Fibroblast of skin of right biceps (primary cell): ENCODE results near the gene TRAPPC5.

Experiments used
- DNase-seq: peaks from one replicate; pipeline ENCODE4 v3.0.0-alpha.2; 2013

TRAPPC5 gene

DNA sequence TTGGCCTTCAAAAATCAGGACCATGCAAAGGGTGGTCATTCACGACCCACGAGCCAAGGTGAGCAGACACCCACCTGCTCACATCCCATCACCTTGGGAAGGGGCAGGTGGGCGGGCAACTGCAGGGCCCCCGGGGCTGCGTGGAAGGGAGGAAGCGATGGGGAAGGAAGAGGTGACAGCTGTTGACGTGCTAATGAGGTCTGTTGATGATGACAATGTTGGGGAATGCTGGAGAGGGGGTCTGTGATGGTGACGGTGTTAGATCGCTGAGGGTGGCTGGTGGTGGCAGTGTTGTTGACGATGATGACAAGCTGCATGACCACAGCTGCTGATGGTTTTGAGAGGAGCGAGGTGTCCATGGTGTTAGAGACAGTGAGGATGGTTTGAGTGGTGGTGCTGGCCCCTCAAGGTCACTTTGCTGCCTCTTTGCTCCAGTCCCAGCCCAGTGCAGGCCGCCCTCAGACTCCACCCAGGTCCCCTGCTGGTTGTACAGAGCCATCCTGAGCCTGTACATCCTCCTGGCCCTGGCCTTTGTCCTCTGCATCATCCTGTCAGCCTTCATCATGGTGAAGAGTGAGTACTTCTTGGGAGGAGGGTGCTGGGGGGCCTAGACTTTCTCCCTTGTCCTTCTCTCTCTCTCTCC is 2.8 kb upstream of the TRAPPC5 start:
- no peak for DNase-seq

DNA sequence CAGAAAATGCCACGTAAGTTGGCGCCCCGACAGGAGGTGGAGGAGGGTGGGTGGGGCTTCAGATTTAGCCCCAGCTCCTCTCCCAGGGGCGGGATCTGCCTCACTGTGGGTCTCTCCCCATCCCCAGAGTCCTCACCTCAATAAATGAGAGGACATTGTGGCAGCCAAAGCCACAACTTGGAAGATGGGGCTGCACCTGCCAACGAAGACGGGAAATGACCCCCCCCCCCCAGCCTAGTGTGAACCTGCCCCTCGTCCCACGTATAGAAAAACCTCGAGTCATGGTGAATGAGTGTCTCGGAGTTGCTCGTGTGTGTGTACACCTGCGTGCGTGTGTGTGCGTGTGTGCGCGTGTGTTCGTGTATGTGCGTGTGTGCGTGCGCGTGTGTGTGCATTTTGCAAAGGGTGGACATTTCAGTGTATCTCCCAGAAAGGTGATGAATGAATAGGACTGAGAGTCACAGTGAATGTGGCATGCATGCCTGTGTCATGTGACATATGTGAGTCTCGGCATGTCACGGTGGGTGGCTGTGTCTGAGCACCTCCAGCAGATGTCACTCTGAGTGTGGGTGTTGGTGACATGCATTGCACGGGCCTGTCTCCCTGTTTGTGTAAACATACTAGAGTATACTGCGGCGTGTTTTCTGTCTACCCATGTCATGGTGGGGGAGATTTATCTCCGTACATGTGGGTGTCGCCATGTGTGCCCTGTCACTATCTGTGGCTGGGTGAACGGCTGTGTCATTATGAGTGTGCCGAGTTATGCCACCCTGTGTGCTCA is 1.5 kb upstream of the TRAPPC5 start:
- DNase-seq: no peak

DNA sequence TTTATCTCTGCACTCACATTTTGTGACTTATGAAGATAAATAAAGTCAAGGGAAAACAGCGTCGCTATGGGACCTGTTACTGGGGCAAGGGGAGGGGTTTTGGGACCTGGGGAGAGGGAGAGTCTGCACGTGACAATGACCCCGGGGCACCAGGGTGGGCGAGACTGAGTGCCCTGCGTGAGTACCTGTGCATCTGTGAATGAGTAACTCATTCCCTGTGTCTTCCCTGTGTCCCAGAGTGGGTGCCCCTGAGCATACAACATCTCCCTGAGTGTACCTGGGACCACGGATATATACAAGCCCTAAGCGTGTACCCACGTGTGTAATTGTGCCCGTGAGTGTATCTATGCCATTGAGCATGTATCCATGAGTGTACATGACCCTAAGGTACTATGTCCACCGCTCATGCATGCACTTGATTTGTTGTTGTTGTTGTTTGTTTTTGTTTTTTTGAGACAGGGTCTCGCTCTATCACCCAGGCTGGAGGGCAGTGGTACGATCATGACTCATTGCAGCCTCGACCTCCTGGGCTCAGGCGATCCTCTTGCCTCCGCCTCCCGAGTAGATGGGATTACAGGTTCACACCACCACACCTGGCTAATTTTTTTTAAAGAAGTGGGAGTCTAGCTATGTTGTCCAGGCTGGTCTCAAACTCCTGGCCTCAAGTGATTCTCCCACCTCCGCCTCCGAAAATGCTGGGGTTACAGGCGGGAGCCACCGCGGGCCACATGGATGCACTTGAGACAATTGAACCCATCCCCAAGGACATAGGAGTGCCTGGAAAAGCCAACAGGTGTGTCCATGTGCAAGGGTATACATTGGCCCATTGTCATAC is 645 bp upstream of the TRAPPC5 start:
- no peak for DNase-seq

DNA sequence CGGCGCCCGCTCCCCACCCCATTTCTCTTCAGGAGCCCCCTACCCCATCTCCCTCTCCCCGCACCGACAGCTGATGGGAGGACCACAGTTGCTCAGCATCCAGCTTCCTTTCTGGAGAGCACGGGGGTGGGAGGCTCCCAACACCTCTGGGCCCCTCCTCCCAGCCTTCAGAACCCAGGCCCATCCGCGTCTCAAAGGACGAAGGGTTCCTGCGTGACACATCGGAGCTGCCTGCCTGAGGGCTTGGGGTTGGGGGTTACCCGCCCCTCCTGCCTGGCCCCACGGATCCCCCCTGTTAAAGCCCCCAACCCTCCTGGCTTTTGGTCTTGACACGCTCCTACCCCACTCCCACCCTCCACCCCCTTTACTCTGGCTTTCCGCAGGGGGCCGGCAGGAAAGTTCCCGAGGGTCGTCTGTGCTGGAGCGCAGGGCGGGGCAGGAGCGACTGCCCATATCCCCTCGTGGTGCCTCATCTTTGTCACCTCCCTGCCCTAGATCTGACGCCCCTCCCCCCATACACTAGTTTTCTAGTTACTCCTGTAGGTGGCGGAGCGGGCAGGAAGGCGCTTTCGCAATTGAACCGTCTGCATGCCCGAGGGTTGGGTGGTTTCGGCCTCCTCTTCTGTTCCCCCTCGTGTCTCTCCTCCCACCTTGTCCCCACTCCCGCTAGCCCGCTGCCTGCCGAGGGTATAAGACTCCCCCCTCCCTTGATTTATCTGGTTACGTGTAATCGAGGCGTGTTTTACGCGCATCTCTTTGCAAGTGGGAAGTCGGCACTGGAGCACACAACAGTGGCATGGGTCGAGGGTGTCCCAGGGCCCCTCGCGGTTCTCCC is 924 bp downstream of the TRAPPC5 start:
- DNase-seq: peak; percentile 84

DNA sequence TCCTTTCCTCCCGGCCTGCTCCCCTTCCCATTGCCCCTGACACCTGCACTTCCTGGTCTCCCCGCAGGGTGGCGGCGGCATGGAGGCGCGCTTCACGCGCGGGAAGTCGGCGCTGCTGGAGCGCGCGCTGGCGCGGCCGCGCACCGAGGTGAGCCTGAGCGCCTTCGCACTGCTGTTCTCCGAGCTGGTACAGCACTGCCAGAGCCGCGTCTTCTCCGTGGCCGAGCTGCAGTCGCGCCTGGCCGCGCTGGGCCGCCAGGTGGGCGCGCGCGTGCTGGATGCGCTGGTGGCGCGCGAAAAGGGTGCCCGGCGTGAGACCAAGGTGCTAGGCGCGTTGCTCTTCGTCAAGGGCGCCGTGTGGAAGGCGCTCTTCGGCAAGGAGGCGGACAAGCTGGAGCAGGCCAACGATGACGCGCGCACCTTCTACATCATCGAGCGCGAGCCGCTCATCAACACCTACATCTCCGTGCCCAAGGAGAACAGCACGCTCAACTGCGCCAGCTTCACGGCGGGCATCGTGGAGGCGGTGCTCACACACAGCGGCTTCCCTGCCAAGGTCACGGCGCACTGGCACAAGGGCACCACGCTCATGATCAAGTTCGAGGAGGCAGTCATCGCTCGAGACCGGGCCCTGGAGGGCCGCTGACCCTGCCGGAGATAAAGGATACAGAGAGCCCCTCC is 1.7 kb downstream of the TRAPPC5 start:
- DNase-seq: peak; percentile 28

DNA sequence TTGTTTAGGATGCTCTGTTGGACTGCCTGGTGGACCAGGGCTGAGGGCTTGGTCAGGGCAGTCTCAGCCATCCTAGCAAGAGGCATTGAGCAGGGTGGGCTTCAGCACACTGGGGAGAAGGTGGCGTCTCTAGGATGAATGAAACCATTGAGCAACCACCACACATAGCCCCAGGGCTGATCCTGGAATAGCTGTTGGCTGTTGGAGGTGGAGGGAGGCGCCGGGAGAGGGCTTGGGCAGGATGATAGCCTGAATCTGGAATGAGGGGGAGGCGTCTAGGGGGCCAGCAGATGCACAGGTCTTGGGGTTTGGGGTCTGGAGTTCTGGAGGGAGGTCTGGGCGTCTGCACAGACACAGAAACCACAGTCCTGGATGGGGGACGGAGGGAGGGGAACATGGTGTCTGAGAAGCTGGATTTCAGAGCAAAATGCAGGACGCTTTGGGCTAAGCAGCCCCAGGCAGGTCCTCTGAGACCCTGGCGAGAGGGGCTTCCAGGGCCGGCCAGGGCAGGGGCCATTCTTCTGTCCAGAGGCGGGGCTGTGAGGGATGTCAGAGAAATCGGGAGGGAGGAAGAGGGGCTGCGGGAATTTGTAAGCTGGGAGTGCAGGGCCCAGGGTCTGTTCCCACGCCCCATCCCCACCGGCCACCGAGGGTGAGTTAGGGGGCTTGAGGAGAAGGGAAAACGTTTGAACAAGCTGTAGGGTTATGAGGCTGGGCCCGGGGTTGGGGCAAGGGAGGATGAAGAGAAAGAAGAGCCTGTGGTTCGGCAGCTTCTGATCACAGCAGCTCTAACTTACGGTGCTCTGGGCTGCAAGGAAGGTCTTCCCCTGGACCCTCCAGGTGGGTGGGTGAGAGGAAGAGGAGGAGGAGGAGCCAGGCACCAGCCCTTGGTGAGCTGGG is 5.2 kb downstream of the TRAPPC5 start:
- no peak for DNase-seq

DNA sequence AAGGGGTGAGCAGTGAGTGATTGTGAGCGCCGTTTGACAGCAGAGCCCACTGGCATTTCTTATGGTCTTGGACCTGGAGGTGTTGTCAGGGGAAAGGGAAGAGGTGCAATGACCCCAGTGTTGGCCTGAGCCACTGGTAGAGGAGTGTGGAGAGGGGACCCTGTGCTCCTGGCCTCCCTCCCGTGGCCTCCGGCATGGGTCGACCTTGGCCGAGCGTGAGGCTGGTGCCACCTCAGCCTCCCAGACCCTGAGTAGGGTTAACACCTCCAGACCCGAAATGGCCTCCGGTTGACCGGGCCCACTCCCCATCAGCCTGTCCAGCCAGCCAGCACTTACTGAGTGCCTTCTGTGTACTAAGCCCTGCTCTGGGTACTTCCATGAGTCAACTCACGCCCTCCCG is 6.5 kb downstream of the TRAPPC5 start:
- DNase-seq: no peak

DNA sequence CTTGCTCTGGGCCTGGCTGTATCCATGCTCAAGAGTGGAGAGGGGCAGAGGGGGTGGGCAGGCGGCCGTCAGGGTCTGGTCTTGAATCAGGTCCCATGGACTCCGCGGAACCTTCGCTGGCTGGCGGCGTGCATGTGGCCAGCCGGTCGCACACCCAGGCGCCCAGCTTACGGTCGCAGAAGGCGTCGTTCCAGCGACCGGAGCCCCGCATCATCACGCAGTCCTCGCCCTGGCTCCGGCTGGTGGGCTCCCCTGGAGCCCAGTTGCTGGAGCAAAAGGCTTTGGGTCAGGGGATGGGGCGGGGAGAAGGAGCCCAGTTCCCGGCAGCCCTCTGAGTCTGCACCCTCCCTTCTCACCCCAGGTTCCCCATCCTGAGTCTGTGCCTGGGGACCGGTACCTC is 8.5 kb downstream of the TRAPPC5 start:
- DNase-seq: no peak

DNA sequence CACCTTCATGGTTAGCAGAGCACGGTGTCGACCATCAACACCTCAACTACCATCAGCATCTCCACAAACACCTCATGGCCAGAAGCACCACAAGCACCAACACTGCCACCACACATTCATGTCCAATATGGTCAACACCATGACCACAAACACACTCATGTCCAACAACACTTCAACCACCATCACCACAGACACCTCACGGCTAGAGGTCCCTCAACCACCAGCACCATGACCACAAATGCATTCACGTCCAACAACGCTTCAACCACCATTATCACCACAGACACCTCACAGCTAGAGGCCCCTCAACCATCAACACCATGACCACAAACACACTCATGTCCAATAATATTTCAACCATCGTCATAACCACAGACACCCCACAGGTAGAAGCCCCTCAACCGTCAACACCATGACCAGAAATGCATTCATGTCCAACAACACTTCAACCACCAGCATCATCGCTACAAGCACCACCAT is 10.2 kb downstream of the TRAPPC5 start:
- DNase-seq: no peak

DNA sequence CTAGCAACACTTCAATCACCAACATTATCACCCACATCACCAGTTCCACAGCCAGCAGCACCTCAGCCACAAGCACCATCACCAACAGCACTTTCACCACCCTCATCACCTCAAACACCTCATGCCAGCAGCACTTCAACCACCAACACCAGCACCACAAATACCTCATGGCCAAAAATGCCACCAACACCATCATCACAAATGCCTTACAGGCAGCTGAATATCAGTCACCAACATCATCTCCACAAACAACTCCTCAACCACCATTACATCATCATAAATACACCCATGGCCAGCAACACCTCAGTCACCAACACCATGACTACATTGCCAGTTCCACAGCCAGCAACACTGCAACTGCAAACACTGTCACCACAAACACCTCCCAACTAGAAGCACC is 10.9 kb downstream of the TRAPPC5 start:
- DNase-seq: no peak

DNA sequence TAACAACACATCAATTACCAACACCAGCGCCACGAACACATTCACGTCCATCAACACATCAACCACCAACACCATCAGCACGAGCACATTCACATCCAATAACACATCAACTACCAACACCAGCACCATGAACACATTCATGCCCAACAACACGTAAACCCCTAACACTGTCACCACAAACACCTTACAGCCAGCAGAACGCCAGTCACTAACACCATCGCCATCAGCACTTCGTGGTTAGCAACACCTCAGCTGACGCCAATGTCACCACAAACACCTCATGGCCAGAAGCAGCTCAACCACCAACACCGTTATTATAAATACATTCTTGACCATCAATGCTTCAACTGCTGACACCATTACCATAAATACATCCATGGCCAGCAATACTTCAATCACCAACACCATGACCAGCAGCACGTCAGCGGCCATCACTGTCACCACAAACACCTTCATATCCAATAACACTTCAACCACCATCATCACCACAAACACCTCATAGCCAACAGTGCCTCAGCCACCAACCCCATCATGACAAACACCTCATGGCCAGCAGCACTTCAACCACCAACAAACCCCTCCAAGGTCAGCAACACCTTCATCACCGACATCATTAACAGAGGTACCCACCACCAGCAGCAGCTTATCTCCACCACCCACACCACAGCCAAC is 11.9 kb downstream of the TRAPPC5 start:
- no peak for DNase-seq

DNA sequence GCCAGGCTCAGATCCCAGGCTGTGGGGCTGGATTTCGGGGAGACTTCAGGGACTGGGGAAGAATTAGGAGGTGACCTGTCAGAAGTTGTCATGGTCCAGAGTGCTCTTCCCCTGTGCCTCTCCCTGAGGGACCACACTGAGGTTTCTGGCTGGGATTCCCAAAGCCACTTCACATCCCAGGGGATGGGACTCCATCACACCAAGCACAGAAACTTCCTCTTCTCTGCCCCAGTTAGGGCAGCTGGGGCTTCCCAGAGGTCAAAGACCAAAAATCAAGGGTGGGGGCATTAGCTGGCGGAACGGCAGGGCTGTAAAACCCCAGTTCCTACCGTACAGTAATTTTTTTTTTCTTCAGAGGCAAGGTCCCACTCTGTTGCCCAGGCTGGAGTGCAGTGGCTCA is 13.9 kb downstream of the TRAPPC5 start:
- no peak for DNase-seq

DNA sequence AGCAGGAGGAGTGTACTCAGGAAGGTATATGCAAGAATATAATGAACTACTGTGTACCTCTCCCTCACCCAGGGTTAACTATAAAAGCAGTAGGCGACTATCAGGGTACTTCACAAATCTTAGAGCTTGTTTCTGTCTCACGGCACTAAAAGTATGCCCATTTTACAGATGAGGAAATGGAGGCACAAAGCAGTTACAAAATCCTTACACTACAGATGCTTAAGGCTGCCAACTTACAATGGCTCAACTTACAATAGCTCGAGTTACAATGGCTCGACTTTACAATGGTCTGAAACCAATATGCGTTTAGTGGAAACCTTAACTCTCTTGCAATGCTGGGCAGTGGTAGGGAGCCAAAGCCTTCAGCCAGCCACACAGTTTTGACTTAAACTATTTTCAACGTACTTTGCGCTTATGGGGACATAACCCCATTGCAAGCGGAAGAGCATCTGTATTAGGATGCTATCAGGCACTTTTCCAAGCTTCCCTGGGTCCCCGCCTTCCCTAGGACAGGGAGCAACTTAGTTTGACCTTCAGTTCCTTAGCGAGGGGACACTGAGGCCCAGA is 17.2 kb downstream of the TRAPPC5 start:
- no peak for DNase-seq

DNA sequence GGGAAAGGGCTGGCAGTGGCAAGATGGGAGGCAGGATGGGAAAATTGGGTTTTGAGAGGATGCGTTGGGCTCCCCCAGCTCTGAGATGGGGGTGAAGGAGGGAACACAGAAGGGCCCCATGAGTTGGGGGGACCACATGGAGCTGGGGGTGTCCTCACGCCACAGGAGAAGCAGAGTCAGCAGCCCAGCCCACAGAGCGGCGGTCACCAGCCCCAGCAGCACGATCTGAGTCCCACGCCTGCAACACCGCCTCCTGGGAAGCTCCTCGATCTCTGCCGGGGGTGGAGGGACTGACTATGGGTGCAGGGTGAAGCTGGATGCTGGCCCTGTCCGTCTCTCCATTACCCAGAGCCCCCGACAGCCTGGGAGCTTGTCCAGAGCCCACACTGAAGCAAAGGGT is 17.9 kb downstream of the TRAPPC5 start:
- no peak for DNase-seq

DNA sequence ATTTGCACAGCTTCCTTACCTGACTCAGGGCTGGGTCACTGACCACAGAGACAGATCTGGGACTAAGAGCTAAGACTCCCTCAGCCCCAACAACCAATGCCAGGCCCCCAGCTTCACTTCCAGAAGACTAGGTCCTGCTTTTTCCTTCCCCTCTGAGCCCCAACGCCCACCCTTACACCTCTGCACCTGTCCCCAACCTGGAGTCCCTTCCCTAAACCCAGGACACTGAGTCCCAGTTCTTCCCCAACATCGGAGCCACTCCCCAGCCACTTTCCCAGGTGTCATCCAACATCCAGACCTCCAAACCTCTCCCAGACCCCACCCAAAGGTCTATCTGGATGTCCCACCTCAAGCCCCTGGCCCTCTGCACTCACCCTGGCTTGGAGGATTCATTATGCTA is 18.4 kb downstream of the TRAPPC5 start:
- DNase-seq: no peak

DNA sequence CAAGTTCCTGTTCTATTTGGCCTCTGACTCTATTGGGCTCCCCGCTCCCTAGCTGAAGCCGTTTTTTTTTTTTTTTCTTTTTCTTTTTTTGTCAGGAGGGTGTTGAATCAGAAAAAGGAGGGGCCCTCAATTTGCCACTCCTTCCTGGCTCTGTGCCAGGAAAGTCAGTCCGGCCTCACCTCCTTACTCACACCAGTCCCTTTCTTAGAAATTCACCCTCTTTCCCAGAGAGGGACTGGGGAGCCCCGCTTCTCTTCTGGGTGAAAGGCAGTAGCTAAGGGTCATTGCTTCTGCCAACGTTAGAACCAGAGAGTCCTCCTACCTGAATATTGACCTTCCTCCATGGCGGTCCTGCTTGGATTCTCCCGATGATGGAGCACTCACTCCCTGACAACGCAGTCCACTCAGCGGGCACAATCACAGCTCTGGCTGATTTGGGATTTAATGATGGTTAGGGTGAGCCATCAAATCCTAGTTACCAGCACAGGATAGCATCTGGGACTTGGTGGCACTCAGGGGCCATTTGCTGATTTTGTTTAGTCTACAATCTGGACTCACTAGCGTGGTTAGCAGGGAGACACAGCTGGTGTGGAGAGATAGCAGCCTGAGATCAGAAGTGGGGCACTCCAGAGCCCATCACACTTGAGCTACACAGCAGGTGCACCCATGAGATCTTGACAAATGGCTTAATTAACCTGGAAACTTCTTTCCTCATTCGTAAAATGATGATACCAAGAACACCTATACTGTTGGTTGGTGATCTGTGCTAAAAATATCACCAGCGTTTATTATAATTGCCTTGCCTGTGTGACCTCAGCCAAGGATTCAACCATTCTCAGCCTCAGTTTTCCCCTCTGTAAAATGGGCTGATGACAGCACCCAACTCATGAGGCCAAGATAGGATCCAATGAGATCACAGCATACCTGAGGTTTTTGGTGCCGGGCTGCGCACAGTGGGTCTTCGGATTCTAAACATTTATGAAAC is 19.1 kb downstream of the TRAPPC5 start:
- no peak for DNase-seq

DNA sequence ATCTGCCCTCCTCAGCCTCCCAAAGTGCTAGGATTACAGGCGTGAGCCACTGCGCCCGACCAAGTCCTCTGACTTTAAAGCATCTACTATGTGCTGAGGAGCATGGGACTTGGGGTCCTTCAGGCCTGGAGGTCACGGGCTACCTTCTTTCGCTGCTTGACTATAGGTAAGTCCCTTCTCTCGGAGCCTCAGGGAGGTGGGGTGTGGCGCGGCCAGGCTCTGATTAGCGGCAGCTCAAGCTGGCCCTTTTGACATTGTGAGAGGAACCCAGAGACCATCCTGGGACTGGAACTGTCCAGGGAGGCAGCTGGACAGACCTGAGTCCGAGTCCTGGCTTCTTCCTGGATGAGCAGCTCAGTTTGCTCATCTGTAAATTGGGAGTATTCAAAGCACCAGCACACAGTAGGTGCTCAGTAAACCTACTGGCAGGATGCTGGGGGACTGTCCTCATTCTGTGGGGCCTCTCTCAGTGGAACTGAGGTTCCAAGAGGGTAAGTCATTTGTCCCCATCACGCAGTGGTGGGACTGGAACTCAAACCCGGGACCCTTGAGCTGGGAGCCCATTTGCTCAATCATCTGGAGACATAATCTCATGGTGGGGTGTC is 20.5 kb downstream of the TRAPPC5 start:
- no peak for DNase-seq
